ENCODE data around the gene KCNK3. TPM values are rescaled to one million over a fixed set of nuclear protein-coding genes. Genes with fewer than 3 reads are reported as not detected.
A peak's percentile ranks its signal among the peaks of the same experiment; 100 is the strongest.

Gene KCNK3
- total RNA-seq, 4 donors from 2014 or later, result 1.6 to 7.7 (median 3.5) TPM

DNA sequence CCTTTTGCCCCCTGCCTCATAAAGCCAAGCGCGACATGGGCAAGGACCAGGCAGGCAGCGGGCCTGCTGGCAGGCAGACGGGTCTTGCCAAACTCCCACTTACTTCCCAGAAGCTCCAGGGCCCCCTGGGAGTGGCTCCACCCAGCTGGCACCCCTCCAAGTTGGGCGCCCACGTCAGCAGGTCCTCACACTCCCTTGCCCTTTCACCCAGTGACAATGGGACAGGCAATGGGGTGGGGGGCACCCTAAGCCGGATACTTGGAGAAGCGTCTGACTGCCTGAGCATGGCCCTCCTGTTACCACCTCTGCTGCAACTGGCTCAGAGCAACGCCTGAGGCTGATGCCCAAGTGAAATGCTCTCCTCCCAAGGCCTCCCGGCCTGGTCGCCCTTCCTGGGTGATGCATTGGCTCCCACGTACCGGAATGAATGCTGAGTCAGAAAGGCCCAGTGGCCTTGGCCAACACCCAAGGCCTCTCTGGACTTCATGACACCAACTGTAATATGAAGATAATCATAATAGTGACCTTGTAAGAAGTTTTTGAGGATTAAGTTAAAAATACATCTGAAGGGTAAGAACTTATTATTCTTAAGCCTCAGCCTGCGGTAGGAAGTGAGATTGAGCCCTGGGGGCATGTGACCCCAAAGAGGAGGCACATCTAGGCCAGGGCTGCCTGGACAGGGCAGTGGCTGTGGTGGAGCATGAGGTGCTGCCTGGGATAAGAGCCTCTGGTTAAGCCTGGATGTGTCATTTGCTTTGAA, 31.6 kb downstream of the KCNK3 start:
- peak; percentile 50 for ATAC-seq (ENCODE audit: low FRiP score)
- TF ChIP-seq, protein P1, sequence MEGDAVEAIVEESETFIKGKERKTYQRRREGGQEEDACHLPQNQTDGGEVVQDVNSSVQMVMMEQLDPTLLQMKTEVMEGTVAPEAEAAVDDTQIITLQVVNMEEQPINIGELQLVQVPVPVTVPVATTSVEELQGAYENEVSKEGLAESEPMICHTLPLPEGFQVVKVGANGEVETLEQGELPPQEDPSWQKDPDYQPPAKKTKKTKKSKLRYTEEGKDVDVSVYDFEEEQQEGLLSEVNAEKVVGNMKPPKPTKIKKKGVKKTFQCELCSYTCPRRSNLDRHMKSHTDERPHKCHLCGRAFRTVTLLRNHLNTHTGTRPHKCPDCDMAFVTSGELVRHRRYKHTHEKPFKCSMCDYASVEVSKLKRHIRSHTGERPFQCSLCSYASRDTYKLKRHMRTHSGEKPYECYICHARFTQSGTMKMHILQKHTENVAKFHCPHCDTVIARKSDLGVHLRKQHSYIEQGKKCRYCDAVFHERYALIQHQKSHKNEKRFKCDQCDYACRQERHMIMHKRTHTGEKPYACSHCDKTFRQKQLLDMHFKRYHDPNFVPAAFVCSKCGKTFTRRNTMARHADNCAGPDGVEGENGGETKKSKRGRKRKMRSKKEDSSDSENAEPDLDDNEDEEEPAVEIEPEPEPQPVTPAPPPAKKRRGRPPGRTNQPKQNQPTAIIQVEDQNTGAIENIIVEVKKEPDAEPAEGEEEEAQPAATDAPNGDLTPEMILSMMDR (IDR thresholded peaks at IDR 0.05), result no peak
- DNase-seq (ENCODE audit: low spot score), result no peak

DNA sequence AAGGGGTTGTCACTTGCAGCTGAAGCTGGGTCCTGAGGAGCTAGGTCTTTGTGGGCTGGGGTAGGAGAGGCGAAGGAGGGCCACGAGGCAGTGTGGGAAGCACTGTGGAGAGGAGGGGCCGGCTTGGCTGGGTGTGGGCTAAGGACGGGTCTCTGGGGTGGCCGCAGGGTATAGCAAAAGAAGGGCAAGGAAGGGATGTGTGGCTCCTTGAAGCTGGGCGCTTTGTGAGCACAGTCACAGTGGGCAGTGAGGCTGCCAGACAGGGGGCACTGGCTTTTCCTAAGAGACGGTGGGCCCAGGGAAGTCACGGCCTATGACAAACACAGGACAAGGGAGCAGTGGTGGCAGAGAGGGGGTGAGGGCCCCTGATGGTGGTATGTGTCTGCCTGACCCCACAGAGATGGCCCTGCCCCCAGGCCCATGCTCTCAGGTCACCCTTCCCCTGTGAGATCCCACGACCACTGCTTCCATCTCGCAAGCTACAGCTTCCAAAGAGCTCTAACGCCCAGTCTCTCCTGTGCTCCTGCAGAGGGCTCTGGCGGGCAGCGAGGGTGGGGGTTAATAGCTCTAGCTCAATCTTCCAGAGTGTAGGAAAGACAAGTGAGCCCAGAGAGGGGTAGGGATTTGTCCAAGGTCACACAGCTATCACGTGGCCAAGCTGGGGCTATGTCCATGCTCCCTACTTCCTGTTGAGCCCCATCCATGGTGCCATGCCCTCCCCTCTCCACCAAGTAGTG, 32.4 kb downstream of the KCNK3 start:
- TF ChIP-seq, protein P1 (IDR thresholded peaks at IDR 0.05), result no peak
- DNase-seq (ENCODE audit: low spot score), result no peak
- ATAC-seq (ENCODE audit: low FRiP score), result no peak

DNA sequence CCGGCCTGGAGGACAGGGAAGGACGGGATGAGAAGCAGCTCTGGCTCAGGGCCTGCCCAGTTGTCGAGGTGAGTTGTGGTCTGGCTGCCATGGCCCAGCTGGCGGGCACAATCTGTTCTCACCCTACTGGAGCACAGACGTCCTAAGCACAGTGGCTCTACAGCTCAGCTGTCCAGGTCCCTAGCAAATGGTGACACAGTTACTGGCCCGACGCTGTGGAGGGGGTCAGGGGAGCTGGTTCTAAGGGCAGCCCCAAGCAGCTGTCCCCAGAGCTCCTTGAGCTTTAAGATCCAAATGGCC, 32.9 kb downstream of the KCNK3 start:
- TF ChIP-seq, protein P1 (IDR thresholded peaks at IDR 0.05), result no peak
- DNase-seq (ENCODE audit: low spot score), result no peak
- no peak for ATAC-seq (ENCODE audit: low FRiP score)

DNA sequence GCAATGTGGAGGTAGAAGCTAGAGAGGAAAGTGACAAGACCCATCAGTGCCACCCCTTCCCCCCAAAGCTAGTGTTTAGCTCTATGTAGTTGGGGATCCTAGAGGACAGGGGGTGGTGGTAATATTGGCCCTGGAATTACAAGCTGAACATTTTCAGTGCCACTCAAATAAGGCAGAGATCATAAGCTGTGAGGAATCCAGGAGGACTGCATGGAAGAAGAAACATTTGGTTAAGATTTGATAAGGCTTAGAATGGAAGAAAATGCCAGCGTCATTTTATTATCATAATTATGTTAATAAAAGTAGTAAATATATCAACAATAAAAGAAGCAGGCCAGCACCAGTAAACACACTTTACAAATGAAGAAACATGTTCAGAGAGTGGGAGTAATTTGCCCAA, 33.7 kb downstream of the KCNK3 start:
- DNase-seq (ENCODE audit: low spot score) (no peak), ATAC-seq (ENCODE audit: low FRiP score) (no peak)
- TF ChIP-seq, protein P1 (IDR thresholded peaks at IDR 0.05), result no peak

DNA sequence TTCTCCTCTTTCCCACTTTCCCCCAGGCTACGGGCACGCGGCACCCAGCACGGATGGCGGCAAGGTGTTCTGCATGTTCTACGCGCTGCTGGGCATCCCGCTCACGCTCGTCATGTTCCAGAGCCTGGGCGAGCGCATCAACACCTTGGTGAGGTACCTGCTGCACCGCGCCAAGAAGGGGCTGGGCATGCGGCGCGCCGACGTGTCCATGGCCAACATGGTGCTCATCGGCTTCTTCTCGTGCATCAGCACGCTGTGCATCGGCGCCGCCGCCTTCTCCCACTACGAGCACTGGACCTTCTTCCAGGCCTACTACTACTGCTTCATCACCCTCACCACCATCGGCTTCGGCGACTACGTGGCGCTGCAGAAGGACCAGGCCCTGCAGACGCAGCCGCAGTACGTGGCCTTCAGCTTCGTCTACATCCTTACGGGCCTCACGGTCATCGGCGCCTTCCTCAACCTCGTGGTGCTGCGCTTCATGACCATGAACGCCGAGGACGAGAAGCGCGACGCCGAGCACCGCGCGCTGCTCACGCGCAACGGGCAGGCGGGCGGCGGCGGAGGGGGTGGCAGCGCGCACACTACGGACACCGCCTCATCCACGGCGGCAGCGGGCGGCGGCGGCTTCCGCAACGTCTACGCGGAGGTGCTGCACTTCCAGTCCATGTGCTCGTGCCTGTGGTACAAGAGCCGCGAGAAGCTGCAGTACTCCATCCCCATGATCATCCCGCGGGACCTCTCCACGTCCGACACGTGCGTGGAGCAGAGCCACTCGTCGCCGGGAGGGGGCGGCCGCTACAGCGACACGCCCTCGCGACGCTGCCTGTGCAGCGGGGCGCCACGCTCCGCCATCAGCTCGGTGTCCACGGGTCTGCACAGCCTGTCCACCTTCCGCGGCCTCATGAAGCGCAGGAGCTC, 35.4 kb downstream of the KCNK3 start:
- DNase-seq (ENCODE audit: low spot score) (no peak), ATAC-seq (ENCODE audit: low FRiP score) (no peak)
- TF ChIP-seq, protein P1 (IDR thresholded peaks at IDR 0.05), result no peak

DNA sequence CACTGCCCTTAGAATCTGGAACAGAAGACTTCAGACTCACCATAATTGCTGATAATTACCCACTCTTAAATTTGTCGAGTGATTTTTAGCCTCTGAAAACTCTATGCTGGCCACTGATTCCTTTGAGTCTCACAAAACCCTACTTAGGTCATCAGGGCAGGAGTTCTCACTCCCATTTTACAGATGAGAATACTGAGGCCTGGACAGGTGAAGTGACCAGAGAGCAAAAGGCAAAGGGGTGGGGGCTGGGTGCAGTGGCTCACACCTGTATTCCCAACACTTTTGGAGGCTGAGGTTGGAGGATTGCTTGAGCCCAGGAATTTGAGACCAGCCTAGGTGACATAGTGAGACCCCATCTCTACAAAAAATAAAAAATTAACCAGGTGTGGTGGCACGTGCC, 36.8 kb downstream of the KCNK3 start:
- ATAC-seq (ENCODE audit: low FRiP score) (no peak), DNase-seq (ENCODE audit: low spot score) (no peak)
- TF ChIP-seq, protein P1 (IDR thresholded peaks at IDR 0.05), result no peak

Measured in omental fat pad (tissue), 4 donors.